Limb (tissue), 2 donors: ENCODE results near the gene SMARCD2.

Experiments used
- DNase-seq, 2 donors: peaks; one replicate each; pipeline ENCODE4 v3.0.0-alpha.2; 2016; ENCODE audit errors: extremely low spot score in 2 of 2

Gene SMARCD2

DNA sequence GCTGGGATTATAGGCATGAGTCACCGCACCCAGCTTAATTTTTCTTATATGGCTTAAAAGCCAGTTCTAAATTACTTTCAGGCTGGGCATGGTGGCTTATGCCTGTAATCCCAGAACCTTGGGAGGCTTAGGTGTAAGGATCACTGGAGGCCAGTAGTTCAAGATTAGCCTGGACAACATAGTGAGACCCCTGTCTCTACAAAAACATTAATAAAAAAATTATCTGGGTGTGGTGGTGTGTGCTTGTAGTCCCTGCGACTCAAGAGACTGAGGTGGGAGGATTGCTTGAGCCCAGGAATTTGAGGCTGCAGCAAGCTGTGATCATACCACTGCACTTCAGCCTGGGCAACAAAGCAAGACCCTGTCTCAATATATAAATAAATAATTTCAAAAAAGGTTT lies 10.8 kb upstream of the SMARCD2 start:
- no peak for DNase-seq

DNA sequence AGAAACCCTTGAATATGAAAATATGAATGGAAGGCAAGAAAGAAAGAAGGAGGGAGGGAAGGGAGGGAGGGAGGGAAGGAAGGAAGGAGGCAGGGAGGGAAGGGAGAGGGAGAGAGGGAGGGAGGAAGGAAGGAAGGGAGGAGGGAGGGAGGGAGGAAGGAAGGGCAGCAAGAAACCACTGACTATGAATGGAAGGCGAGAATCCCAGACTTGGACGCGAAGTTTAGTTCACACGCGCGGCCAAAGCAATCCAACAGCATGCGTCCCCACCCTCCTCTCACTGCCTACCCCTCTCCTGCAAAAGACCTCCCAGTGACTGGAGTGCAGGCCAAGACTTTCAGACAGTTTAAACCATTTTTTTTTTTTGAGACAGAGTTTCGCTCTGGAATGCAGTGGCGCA lies 7.9 kb upstream of the SMARCD2 start:
- DNase-seq, result no peak

DNA sequence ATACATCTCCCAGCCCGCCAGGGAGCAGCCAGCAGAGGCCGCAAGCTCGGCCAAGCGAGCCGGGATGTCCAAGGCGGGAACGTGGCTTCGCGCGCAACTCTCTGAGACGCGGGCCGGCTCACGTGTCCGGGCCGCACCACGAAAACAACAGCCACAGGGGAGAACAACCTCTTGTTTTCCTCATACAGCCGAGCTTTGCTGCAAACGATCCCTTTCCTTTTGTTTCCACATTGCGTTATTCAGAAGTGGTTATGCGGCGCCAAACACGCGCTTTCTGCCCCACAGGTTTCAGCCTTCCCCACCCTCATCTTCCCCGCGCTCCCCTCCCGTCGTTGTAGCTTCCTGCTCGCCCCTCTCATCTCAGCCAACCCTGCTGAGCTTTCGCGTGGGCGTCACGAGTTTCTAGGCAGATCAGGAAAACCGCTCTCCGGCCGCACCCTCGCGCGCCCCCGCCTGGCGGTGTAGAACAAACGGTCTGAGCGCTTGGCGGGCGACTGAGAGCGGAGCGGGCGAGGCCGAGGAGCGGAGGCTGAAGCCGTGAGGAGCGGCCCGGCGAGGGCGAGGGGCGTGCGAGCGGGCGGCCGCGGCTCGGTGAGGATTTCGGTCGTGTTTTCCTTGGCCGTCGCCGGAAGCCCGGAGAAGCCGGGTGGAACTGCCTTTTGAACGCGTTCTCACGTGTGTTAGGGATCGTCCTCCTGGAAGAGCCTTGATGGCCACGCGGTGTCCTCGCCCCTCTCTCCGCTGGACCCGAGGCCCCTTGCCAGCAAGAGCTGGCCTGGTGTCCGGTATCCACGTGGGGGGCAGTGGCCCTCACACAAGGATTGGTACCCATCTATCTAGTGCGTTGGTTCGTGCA lies 6.6 kb upstream of the SMARCD2 start:
- peak; percentile 88 to 93 for DNase-seq

- DNase-seq, result no peak
Measured at GRCh38 chr17:63847525-63848249, 5.2 kb upstream of the SMARCD2 start.

GRCh38 chr17:63845509-63845908 lies 3.0 kb upstream of the SMARCD2 start:
- no peak for DNase-seq

- DNase-seq, result no peak
Measured at GRCh38 chr17:63843910-63844677, 1.6 kb upstream of the SMARCD2 start.

DNA sequence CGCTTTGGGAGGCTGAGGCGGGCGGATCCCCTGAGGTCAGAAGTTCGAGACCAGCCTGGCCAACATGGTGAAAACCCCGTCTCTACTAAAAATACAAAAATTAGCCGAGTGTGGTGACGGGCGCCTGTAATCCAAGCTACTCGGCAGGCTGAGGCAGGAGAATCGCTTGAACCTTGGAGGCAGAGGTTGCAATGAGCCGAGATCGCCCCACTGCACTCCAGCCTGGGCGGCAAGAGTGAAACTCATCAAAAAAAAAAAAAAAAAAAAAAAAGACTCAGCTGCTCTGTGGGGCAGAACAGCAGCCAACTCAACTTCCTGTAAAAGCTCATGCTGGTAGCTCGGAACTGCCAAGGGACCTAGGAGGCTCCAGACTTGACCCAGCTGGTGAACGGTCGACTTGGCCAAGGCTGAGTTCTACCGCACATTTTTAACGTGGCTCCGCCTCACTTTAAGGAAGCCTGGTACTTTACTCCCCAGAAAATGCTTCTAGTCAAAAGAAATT lies 953 bp upstream of the SMARCD2 start:
- DNase-seq, result peak; percentile 32 to 46

- DNase-seq, result peak in 1 of 2 donors; percentile 75
Measured at GRCh38 chr17:63842173-63842539, 329 bp downstream of the SMARCD2 start.

- peak; percentile 28 to 42 for DNase-seq
Measured at GRCh38 chr17:63841350-63842172, 924 bp downstream of the SMARCD2 start.

DNA sequence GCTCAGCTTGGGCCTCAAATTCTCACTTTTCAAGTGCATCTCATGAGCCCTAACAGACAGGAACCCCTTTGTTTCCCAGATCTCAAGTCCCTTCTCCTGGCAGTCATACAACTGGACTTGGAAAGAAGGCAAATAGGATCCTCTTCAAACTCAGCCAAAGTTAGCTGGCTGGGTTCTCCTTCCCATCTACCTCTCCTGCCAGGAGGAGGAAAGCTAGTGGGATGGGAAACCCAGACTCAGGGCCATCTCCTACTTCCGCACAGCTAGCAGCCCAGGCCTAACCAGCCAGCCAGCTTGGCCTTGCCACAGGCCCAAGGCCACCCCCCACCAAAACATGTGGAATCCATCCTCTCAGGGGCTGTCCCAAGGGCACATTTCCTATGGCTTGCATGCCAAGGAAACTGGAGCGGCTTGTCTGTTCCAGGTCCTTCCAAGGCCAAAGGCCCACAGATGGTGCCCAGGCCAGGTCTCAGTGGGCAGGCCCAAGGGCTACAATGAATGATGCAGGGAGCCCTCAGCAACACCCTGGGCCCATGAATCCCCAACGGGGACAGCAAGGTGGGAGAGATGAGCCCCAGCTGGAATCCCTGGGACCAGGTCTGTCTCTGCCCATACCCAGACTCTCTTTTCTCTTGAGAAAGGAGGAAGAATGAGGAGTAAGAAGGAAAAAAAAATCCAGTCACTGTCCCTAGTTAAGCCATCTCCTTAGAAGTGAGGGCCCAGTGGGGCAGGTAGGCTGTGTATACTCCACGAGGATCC lies 1.7 kb downstream of the SMARCD2 start:
- no peak for DNase-seq

DNA sequence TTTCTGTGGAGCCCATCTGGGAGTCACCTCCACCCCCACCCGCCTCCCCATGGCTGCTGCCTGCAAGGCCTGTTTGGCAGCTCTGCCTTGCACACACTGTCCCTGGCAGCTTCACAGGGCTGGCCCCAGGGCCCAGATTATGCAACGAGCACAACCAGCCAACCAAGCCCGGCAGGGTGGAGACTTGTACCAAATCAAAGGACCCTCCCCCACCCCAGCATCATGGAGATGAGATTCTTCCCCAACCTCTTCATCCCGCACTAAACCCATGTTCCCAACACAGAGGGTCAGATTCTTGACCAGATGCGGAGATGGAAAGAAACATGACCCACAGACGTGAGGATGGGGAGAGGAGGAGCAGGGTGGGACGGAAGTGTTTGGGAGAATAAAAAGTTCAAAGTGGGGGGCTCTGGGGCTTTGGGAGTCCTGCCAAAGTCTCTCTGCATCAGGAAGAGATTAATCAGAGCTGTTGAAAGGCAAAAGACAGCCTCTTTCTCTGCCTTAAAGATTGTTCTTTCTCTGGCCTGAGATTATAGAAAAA lies 3.8 kb downstream of the SMARCD2 start:
- peak; percentile 68 to 70 for DNase-seq

DNA sequence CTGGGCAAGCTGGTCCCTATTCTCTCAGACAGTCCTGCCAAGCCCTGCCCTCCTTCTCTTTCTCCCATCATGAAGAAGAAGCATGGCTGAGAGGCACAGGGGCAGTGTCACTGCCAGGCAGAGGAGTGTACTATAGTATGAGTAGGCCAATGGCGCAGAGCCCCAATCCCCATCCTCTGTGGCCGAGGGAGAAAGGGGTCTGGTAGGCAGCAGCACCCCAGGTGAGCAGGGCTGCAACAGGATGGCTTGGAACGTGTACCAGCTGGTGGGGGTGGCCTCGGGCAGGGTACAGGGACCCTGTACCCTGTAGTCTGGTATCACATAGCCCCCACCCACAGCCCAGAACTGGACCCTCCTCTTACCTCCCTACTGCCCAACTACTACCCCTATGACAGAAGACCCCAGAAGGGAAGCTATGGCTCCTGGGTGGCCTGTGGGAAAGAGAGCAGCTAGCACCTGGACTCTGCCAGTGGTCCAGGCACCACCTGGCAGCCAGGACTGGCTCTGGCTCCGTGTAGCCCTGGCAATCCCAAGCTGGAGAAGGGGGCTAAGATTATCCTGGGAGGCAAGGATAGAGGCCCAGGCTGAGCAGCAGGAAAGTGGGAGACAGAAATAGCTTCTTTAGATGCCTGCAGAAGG lies 4.4 kb downstream of the SMARCD2 start:
- DNase-seq, result no peak

- peak in 1 of 2 donors; percentile 42 for DNase-seq
Measured at GRCh38 chr17:63837480-63837879, 5.0 kb downstream of the SMARCD2 start.

GRCh38 chr17:63836811-63837210 lies 5.7 kb downstream of the SMARCD2 start:
- no peak for DNase-seq

GRCh38 chr17:63835167-63835720 lies 7.2 kb downstream of the SMARCD2 start:
- DNase-seq, result no peak

DNA sequence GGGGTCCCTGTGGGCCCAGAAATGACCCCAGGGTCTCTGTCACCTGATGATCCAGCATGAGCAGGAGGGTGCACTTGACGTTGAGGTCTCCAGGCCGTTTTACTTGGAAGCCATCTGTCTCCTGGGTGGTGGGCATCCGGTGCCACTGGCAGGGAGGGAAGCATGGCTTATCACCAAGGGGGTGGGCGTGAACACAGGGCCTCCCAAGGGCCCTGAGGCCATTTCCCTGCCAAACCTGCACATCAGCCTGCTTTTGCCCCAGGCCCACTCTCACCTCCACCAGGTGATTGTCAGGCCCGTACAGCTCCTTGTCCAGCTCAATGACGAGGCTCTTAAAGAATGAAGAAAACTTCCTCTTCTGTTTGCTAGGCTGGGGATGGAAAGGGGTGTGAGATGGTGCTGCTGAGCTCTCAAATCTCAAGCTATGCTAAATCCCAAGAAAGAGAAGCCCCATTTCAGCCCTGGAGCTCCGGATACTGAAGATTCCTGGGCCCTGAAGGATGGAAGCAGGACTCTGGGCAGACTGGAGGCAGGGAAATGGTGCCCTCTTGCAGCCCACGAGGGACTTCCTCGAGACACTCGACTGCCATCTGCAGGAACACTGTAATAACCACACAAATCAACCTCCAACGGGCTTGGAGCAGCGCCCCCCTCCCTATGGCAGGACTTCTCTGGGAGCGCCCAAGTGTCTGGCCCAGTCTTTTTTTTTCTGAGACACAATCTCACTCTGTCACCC lies 7.9 kb downstream of the SMARCD2 start:
- DNase-seq, result peak in 1 of 2 donors; percentile 48

DNA sequence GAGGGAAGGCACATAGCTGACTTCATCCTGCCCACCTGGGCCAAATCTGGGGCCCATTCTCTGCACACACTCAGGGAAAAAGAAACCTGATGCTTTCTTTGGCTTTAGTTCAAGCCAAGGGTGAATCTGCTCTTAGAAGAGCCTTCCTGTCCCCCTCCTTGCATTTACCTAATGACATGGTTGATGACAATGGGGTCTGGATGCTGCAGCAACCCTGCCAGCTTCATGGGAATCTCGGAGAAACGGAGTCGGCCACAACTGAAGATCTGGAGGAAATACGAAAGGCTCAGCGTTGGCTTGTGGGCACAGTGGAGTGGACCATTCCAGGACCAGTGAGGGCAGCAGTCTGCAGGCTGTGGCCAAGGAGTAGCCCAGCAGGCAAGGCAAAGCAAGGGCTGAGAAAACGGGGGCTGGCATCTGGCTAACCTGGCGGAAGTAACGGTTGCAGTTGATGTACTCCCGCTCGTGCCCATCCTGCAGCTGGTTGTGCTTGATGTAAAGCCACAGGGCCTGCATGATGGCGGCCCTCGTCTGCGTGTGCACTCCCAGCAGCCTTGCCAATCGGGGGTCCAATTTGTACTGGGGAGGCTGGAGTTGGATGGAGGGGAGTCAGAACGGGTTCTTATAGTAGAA lies 8.6 kb downstream of the SMARCD2 start:
- no peak for DNase-seq
